ENCODE data around the gene SYCE3. TPM values are rescaled to one million over a fixed set of nuclear protein-coding genes. Genes with fewer than 3 reads are reported as not detected.

The SYCE3 gene
- total and polyA plus RNA-seq, 11 donors: not detected

DNA sequence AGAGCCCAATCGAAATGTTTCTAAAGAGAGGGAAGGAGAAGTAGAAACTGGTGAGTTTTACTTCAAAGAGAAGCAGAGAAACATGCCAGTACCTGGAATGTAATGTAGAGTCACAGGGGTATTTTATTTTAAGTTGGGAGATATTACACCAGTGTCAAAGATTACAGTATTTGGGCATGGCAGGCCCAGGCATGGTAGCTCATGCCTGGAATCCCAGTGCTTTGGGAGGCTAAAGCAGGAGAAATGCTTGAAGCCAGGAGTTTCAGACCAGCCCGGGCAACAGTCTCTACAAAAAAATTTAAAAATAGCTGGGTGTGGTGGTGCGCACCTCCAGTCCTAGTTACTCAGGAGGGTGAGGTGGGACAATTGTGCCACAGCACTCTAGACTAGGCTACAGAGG is 2.7 kb downstream of the SYCE3 start:
- Histone ChIP-seq H3K4me1 (peaks cover 0 to 17% (median 7%) of the 10 kb centered on the region in 12 donors), H3K4me3 (no peak overlapping the region), H3K27me3 (no peaks in the 10 kb centered on the region), H3K9me3 (no peaks in the 10 kb centered on the region), H3K27ac (no peak overlapping the region), H3K36me3 (no peaks in the 10 kb centered on the region)
- TF ChIP-seq POLR2A (IDR thresholded peaks at IDR 0.05): no peak
- no peak for TF ChIP-seq CTCF (IDR thresholded peaks at IDR 0.05)
- DNase-seq (no peak), ATAC-seq (no peak)
- 86 to 93% (median 90%) methylated on average over 3 of the region's 3 CpGs for WGBS, 4 donors
- intact Hi-C loops (cut with DNase I): loop anchor here in 2 of 10 donors (5.0 kb wide), 2 partner anchors 33 to 53 kb away; partner anchors contain the start of genes LMF2 (in 1 of the 2), NCAPH2 (in 1 of the 2) and SCO2 (in 1 of the 2)

- Histone ChIP-seq H3K27me3 (peaks cover 0 to 5% (median 0%) of the 10 kb centered on the region in 9 donors), H3K27ac (no peak overlapping the region), H3K4me3 (no peak overlapping the region), H3K4me1 (no peaks in the 10 kb centered on the region), H3K36me3 (no peaks in the 10 kb centered on the region), H3K9me3 (no peaks in the 10 kb centered on the region)
- intact Hi-C loops (cut with DNase I): no loop called here
- TF ChIP-seq CTCF (IDR thresholded peaks at IDR 0.05) (no peak), POLR2A (IDR thresholded peaks at IDR 0.05) (no peak)
- WGBS, 4 donors: 79 to 83% (median 82%) methylated on average over 5 of the region's 5 CpGs
- DNase-seq (no peak), ATAC-seq (no peak)
Observed at GRCh38 chr22:50556703-50557102, 6.0 kb downstream of the SYCE3 start.

- Histone ChIP-seq H3K36me3 (no peaks in the 10 kb centered on the region), H3K4me3 (no peak overlapping the region), H3K27ac (no peak overlapping the region), H3K4me1 (peaks cover 0 to 16% (median 6%) of the 10 kb centered on the region in 12 donors), H3K27me3 (peaks cover 11 to 37% (median 18%) of the 10 kb centered on the region in 9 donors), H3K9me3 (no peaks in the 10 kb centered on the region)
- TF ChIP-seq CTCF (IDR thresholded peaks at IDR 0.05) (no peak), POLR2A (IDR thresholded peaks at IDR 0.05) (no peak)
- DNase-seq: no peak
- intact Hi-C loops (cut with DNase I): no loop called here
- WGBS, 4 donors: 82 to 91% (median 83%) methylated on average over 8 of the region's 8 CpGs
- no peak for ATAC-seq
Observed at GRCh38 chr22:50553310-50553709, 9.4 kb downstream of the SYCE3 start.

GRCh38 chr22:50551160-50551752 is 11.5 kb downstream of the SYCE3 start:
- Histone ChIP-seq H3K4me1 (peaks cover 0 to 28% (median 8%) of the 10 kb centered on the region in 12 donors), H3K27ac (no peak overlapping the region), H3K4me3 (no peak overlapping the region), H3K9me3 (no peaks in the 10 kb centered on the region), H3K27me3 (peaks cover 24 to 54% (median 33%) of the 10 kb centered on the region in 9 donors), H3K36me3 (no peaks in the 10 kb centered on the region)
- ATAC-seq (no peak), DNase-seq (no peak)
- TF ChIP-seq POLR2A (IDR thresholded peaks at IDR 0.05): no peak
- no peak for TF ChIP-seq CTCF (IDR thresholded peaks at IDR 0.05)
- intact Hi-C loops (cut with DNase I): no loop called here
- WGBS, 4 donors: 90 to 99% (median 93%) methylated on average over 11 of the region's 11 CpGs
